ENCODE data around the gene C1QB. TPM values are rescaled to one million over a fixed set of nuclear protein-coding genes. Genes with fewer than 3 reads are reported as not detected.

The C1QB gene
- total RNA-seq, 1 donor from 2014 or later = 287 TPM

GRCh38 chr1:22637907-22638445 lies 15.1 kb upstream of the C1QB start:
- Histone ChIP-seq H3K27me3 (no peaks in the 10 kb centered on the region), H3K4me1 (no peaks in the 10 kb centered on the region), H3K36me3 (no peaks in the 10 kb centered on the region), H3K27ac (no peak overlapping the region), H3K9me3 (no peaks in the 10 kb centered on the region), H3K4me3 (no peak overlapping the region)
- intact Hi-C loops (cut with DNase I) = loop anchor here (10.0 kb wide), 1 partner anchor 503 kb away; no protein-coding TSS in a partner anchor
- DNase-seq (ENCODE audit: extremely low spot score in 2 of 2) = no peak
- TF ChIP-seq CTCF (IDR thresholded peaks at IDR 0.05) = no peak

DNA sequence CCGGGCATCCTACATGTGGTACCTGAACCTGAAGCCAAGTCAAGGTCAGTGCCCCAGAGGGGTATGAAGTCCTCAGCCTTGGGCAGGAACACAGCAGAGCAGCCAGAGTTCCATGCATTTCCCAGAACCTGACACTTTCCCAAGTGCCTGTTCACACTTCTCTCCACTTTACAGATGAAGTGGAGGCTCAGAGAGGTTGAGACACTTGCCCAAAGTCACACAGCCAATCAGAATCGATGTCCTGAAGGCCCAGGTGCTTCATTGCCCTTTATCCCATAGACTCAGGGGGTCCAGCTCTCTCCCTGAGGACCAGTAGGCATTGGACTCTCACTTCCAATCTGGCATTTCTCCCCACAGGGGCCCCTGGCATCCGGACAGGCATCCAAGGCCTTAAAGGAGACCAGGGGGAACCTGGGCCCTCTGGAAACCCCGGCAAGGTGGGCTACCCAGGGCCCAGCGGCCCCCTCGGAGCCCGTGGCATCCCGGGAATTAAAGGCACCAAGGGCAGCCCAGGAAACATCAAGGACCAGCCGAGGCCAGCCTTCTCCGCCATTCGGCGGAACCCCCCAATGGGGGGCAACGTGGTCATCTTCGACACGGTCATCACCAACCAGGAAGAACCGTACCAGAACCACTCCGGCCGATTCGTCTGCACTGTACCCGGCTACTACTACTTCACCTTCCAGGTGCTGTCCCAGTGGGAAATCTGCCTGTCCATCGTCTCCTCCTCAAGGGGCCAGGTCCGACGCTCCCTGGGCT lies 14.4 kb upstream of the C1QB start:
- Histone ChIP-seq H3K27ac (no peak overlapping the region), H3K4me1 (no peaks in the 10 kb centered on the region), H3K4me3 (no peak overlapping the region), H3K27me3 (no peaks in the 10 kb centered on the region), H3K36me3 (no peaks in the 10 kb centered on the region), H3K9me3 (no peaks in the 10 kb centered on the region)
- TF ChIP-seq POLR2AphosphoS5 (IDR thresholded peaks at IDR 0.05; ENCODE audit: insufficient read depth in 1 of 2, low read depth in 1 of 2) (no peak), POLR2A (IDR thresholded peaks at IDR 0.05) (no peak), CTCF (IDR thresholded peaks at IDR 0.05) (no peak)
- no peak for DNase-seq (ENCODE audit: extremely low spot score in 2 of 2)
- intact Hi-C loops (cut with DNase I) = loop anchor here (10.0 kb wide), 1 partner anchor 504 kb away; no protein-coding TSS in a partner anchor

DNA sequence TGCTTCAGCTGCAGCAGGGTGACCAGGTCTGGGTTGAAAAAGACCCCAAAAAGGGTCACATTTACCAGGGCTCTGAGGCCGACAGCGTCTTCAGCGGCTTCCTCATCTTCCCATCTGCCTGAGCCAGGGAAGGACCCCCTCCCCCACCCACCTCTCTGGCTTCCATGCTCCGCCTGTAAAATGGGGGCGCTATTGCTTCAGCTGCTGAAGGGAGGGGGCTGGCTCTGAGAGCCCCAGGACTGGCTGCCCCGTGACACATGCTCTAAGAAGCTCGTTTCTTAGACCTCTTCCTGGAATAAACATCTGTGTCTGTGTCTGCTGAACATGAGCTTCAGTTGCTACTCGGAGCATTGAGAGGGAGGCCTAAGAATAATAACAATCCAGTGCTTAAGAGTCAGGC lies 13.8 kb upstream of the C1QB start:
- no peak for TF ChIP-seq CTCF (IDR thresholded peaks at IDR 0.05)
- H3K9me3 ChIP-seq = no peaks in the 10 kb centered on the region
- H3K27ac ChIP-seq = no peak overlapping the region
- H3K4me3 ChIP-seq = no peak overlapping the region
- no peaks in the 10 kb centered on the region for H3K4me1 ChIP-seq
- no peaks in the 10 kb centered on the region for H3K27me3 ChIP-seq
- no peaks in the 10 kb centered on the region for H3K36me3 ChIP-seq
- intact Hi-C loops (cut with DNase I) = loop anchor here (10.0 kb wide), 1 partner anchor 504 kb away; no protein-coding TSS in a partner anchor
- DNase-seq (ENCODE audit: extremely low spot score in 2 of 2) = no peak

DNA sequence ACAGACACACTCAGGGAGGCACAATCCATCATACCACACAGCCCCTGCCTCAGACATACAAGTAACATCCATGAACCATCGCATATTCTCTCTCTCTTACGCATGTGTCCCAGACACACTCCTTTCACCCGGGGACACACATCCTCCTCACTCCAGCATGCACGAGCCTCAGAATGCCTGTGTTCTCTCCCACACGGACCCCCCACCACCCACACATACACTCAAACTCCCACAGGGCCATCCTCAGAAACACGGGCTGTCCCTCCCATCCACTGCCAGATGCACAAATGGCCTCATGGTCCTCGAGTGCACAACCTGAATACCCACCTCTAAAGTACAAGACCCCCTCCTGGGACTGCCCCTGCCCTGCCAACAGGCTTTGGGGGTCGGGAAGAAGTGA lies 11.8 kb upstream of the C1QB start:
- TF ChIP-seq POLR2A (IDR thresholded peaks at IDR 0.05) (no peak), POLR2AphosphoS5 (IDR thresholded peaks at IDR 0.05; ENCODE audit: insufficient read depth in 1 of 2, low read depth in 1 of 2) (no peak), CTCF (IDR thresholded peaks at IDR 0.05) (no peak)
- intact Hi-C loops (cut with DNase I) = loop anchor here (5.0 kb wide), 1 partner anchor 224 kb away; no protein-coding TSS in a partner anchor
- no peak for DNase-seq (ENCODE audit: extremely low spot score in 2 of 2)
- no peaks in the 10 kb centered on the region for H3K27me3 ChIP-seq
- H3K4me3 ChIP-seq = no peak overlapping the region
- H3K36me3 ChIP-seq = no peaks in the 10 kb centered on the region
- H3K9me3 ChIP-seq = no peaks in the 10 kb centered on the region
- no peak overlapping the region for H3K27ac ChIP-seq
- no peaks in the 10 kb centered on the region for H3K4me1 ChIP-seq

Data from vagina (tissue), 2 donors.